NOMO-1 treated with DMSO at 0.1 percent for 48 hours (cell line): Measurements from ENCODE around the gene TFPT.

Source experiments
- DNase-seq: peaks from one replicate; lab custom pipeline; 2025; ENCODE audit not compliant: unreplicated experiment; lab: John Stamatoyannopoulos, UW

Gene TFPT

DNA sequence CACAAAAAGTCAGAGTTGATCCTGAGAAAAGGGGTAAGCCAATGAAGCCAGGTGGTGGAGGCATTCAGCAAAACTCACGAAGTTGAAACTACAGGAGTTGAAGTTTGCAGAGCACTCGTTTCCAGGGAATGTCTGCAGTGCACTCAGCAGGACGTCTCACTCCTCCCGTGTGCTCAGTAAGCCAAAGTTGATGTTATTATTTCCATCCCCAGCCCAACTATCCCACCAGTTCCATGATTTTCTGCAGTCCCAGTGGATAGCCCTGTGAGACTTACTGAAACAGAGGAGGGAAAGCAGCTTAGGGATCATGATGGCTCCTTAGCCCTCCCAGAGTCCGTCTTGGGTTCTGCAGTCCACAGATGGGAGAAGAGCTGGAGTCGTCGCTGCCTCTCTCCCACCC is 34.4 kb downstream of the TFPT start, which contains the start of gene TARM1:
Gene TARM1, minus strand, starts transcription at position 334 of the 400 bp plus-strand sequence. Its CDS starts 25 bp downstream, at position 309.
- no peak for DNase-seq

DNA sequence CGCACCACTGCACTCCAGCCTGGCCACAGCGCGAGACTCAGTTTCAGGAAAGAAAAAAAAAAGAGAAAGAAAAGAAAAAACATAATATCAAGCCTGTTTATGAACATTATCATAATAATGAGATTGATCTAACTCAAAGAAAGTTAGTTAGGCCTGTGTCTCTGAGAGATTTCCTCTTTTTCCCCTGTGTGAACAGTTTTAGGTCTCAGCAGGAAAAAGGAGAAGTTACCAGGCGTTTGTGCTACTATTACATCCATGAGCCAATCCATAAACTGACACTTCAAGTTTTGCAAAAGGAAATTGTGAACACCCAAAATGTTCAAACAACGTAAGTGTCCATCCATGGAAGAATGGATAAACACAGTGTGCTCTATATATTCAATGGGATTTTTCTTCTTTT is 38.1 kb downstream of the TFPT start:
- peak; percentile 93 for DNase-seq

DNA sequence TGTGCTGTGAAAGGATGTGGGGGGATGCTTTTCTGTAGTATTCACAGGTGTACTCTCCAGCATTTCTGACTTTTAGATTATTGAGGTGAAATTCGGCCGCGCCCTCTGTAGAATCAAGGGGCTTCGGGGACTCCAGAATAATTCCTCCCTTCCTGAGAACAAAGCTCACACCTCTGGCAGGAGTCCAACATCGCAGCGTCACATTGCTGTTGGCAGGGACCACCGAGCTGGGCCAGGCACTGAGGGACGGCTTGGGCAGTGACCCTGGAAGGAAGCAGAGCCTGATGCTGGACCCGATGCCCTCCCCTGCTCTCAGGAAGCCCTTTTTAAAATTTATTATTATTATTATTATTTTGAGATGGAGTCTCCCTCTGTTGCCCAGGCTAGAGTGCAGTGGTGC is 40.6 kb downstream of the TFPT start:
- no peak for DNase-seq

DNA sequence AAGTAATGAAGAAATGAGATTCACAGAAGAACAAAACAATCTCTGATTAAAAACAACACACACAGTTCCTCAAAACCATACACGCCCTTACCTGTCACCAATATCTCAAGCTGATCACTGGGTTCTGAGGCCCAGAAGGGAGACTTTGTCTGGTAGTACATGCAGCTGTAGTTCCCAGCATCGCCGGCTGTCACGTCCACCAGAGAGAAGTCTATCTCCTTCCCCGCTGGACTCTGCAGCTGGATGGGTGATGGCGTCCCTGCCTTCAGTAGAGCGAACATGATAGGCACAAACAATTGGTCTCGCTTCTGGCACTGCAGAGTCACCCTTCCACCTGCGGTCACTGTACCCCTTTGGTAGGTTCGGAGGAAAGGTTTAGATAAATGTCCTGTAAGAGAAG is 41.6 kb downstream of the TFPT start:
- no peak for DNase-seq

DNA sequence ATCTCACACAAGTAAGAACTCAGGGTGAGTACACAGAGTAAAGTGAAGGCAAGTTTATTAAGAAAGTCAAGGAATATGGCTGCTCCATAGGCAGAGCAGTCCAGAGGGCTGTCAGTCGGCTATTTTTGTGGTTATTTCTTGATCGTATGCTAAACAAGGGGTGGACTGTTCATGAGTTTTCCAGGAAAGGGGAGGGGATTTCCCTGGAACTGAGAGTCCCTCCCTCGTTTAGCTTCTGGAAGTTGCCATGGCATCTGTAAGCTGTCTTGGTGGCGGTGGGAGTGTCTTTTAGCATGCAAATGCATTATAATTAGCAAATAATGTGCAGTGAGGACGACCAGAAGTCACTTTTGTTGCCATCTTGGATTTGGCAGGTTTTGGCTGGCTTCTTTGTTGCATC is 46.0 kb downstream of the TFPT start:
- DNase-seq: no peak

DNA sequence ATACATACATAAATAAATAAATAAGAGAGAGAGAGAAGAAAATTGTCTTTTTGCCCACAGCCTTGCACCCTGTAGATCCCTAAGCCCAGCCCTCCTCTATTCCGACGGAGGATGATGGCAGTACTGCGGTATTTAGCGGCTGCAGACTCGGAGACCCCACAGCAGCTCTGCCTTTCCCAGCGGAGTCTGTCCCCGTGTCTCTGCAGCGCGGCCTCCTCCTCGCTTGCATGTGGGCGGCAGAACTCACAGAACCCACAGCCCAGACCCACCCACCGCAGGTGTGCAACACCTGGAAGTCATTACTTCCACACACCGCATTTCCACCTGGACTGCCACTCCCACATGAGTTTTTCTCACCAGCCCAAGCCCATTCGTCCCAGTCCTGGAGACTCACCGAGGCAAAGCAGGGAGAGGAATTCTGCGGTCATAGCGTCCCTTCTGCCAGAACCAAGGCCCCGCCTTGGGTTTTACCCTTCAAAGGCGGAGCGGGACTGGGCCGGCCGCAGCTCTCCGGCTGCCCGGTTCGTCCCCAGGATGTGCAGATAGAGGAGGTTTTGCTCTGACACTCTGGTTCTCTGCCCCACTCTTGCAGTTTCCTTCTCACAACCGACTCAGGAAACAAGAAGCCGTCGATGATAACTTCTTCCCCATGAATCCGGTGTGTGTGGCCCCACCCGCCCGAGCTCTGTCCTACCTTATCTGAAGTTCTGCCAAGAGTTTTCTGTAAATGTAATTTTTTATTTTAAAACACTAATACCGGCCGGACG is 51.9 kb downstream of the TFPT start, which contains the start of gene VSTM1:
Gene VSTM1, minus strand, starts transcription at position 548 of the 767 bp plus-strand sequence. Its CDS starts 120 bp downstream, at position 428.
- DNase-seq: no peak

DNA sequence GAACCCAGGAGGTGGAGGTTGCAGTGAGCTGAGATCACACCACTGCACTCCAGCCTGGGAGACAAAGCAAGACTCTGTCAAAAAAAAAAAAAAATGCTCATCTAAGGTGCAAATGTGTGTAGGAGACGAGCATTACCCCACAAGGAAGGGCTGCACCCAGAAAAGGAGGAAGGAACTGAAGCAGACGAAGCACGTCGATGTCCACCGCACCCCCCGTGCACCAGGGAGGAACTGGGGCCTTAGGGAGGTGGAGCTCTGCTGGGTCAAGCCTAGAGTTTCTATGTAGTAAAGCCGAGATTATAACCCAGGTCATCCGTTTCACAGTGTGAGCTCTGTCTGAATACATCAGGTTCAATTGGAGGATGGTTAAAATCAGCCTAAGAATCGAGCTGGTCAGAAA is 52.8 kb downstream of the TFPT start:
- DNase-seq: peak; percentile 68
